KMS-11 (cell line): ENCODE data around the gene NDUFS3.

ENCODE experiments used
- H2AFZ ChIP-seq: fragments of 200-600 bp; sonication (generic); 2 replicates; pipeline ENCODE4 v1.6.1; 2016; ENCODE audit warnings: antibody characterized with exemption, mixed run types, low read depth
- H3K27ac ChIP-seq: fragments of 200-600 bp; sonication (generic); 2 replicates; pipeline ENCODE4 v1.6.1; 2016; ENCODE audit warnings: mild to moderate bottlenecking, mixed run types
- H3K27me3 ChIP-seq: fragments of 200-600 bp; sonication (generic); 2 replicates; pipeline ENCODE4 v1.6.1; 2017; ENCODE audit warnings: mild to moderate bottlenecking, low read depth, mixed run types, moderate library complexity; ENCODE audit not compliant: insufficient read depth
- H3K36me3 ChIP-seq: fragments of 200-600 bp; sonication (generic); 2 replicates; pipeline ENCODE4 v1.6.1; 2017; ENCODE audit warnings: mild to moderate bottlenecking, mixed run types; ENCODE audit not compliant: insufficient read depth
- H3K4me1 ChIP-seq: fragments of 200-600 bp; sonication (generic); 2 replicates; pipeline ENCODE4 v1.6.1; 2016; ENCODE audit warnings: mild to moderate bottlenecking, low read depth, mixed run types; ENCODE audit not compliant: poor library complexity, severe bottlenecking
- H3K4me2 ChIP-seq: fragments of 200-600 bp; sonication (generic); 2 replicates; pipeline ENCODE4 v1.7.0; 2016; ENCODE audit warnings: mild to moderate bottlenecking, mixed run types
- H3K4me3 ChIP-seq: fragments of 200-600 bp; sonication (generic); IDR thresholded peaks from 2 replicates; pipeline ENCODE4 v1.6.1; 2017; ENCODE audit warnings: low read depth, low read length, mixed read lengths; ENCODE audit not compliant: insufficient read depth
- H3K79me2 ChIP-seq: fragments of 200-600 bp; sonication (generic); 2 replicates; pipeline ENCODE4 v1.6.1; 2016; ENCODE audit warnings: low read depth, mixed run types; ENCODE audit not compliant: insufficient read depth
- H3K9ac ChIP-seq: fragments of 200-600 bp; sonication (generic); 2 replicates; pipeline ENCODE4 v1.6.1; 2016; ENCODE audit warnings: mild to moderate bottlenecking, mixed run types
- H4K20me1 ChIP-seq: fragments of 200-600 bp; sonication (generic); 2 replicates; pipeline ENCODE4 v1.6.1; 2016; ENCODE audit warnings: mild to moderate bottlenecking, mixed run types; ENCODE audit not compliant: insufficient read depth
- TF ChIP-seq, protein P1 (sequence below): fragments of 200-600 bp; sonication (generic); conservative IDR thresholded peaks from 2 replicates; pipeline ENCODE4 v1.6.1; 2017; ENCODE audit warnings: low read depth, mild to moderate bottlenecking, antibody characterized with exemption, low read length, moderate library complexity, mixed read lengths

The NDUFS3 gene

DNA sequence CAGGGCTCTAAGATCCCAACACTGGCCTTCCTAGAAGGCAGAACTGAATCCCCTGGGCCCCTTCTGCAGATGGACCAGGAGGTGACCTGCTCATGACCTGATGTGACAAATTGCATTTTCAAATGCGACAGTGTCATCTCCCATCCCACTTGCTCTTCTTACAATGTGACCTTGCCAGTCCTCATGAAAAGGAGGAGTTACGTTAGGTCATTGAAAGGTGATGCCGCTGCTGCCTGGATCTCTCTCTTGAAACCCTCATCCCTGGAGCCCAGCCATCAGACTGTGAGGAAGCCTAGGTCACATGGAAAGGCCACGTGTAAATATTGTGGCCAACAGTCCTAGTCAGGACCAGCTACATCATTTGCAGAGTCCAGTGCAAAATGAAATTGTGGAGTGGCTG lies 21.0 kb downstream of the NDUFS3 start:
- Histone ChIP-seq H3K9ac (no peak overlapping the region), H4K20me1 (no peaks in the 10 kb centered on the region), H3K27me3 (no peaks in the 10 kb centered on the region), H3K27ac (no peak overlapping the region), H3K4me2 (no peak overlapping the region), H2AFZ (no peak overlapping the region), H3K4me1 (no peaks in the 10 kb centered on the region), H3K4me3 (no peak overlapping the region), H3K36me3 (no peaks in the 10 kb centered on the region), H3K79me2 (no peaks in the 10 kb centered on the region)
- TF ChIP-seq, protein P1, sequence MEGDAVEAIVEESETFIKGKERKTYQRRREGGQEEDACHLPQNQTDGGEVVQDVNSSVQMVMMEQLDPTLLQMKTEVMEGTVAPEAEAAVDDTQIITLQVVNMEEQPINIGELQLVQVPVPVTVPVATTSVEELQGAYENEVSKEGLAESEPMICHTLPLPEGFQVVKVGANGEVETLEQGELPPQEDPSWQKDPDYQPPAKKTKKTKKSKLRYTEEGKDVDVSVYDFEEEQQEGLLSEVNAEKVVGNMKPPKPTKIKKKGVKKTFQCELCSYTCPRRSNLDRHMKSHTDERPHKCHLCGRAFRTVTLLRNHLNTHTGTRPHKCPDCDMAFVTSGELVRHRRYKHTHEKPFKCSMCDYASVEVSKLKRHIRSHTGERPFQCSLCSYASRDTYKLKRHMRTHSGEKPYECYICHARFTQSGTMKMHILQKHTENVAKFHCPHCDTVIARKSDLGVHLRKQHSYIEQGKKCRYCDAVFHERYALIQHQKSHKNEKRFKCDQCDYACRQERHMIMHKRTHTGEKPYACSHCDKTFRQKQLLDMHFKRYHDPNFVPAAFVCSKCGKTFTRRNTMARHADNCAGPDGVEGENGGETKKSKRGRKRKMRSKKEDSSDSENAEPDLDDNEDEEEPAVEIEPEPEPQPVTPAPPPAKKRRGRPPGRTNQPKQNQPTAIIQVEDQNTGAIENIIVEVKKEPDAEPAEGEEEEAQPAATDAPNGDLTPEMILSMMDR, result no peak

DNA sequence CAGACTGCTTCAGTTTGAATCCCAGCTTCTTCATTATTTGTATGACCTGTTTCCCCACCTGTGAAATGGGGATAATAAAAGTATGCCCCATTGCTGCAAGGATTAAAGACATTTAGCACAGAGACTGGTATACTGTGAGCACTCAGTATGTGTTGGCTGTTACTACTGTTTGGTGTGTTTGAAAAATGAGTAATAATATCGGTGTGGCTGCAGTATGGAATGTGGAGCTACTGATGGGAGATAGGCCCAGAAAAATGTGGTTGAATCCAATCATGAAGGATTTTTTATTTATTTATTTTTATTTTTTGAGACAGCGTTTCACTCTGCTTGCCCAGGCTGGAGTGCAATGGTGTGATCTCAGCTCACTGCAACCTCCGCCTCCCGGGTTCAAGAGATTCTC lies 24.4 kb downstream of the NDUFS3 start:
- Histone ChIP-seq H3K27ac (no peak overlapping the region), H3K79me2 (no peaks in the 10 kb centered on the region), H2AFZ (no peak overlapping the region), H3K4me3 (no peak overlapping the region), H3K9ac (no peak overlapping the region), H3K4me1 (no peaks in the 10 kb centered on the region), H3K36me3 (no peaks in the 10 kb centered on the region), H3K27me3 (no peaks in the 10 kb centered on the region), H4K20me1 (no peaks in the 10 kb centered on the region), H3K4me2 (no peak overlapping the region)
- TF ChIP-seq, protein P1, result no peak

DNA sequence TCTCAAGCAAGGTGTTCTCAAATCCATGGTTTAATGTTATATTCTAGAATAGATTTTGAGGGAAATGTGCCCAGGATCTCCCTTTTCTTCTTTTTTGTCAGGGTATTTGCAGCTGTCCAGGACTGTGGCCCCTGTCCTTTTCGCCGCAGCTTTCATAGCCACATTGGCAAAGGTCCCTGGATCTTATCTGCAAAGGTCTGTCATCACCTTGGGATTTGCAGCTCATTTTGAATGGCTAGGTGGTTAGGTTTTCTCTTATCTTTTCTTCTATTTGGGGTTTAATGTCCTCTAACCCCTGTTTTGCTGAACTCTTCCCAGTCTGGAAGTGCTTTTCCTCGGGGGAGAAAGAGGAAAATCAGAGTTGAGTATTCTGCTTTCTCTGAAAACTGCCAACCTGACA lies 27.0 kb downstream of the NDUFS3 start:
- TF ChIP-seq, protein P1, result no peak
- no peak overlapping the region for H3K4me2 ChIP-seq

DNA sequence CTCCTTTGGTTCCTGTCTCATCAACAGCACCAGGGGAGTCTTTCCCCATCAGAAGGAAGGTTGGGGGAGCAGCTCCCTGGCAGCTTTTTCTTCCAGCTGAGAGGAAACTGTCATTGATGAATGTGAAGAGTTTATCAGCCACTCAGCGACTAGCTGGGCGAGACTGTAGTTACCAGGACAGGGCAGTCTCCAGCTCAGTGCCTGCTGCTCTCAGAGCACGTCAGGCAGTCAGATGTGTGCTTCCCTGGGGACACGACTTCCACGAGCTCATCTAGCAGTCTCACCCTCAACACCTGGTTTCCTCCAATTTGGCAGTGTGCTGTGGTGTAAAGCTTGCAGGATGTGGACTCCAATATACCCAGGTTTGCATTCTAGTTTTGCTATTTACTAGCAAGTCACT lies 27.9 kb downstream of the NDUFS3 start:
- Histone ChIP-seq H4K20me1 (no peaks in the 10 kb centered on the region), H2AFZ (no peak overlapping the region), H3K4me3 (no peak overlapping the region), H3K9ac (no peak overlapping the region), H3K36me3 (no peaks in the 10 kb centered on the region), H3K27me3 (no peaks in the 10 kb centered on the region), H3K4me1 (no peaks in the 10 kb centered on the region), H3K79me2 (no peaks in the 10 kb centered on the region), H3K27ac (no peak overlapping the region), H3K4me2 (no peak overlapping the region)
- TF ChIP-seq, protein P1, result no peak

More for the DNA sequence above, 27.0 kb downstream of the NDUFS3 start:
- H3K27ac ChIP-seq, result no peak overlapping the region
- no peak overlapping the region for H3K4me3 ChIP-seq
- H2AFZ ChIP-seq, result no peak overlapping the region
- no peaks in the 10 kb centered on the region for H3K36me3 ChIP-seq
- no peaks in the 10 kb centered on the region for H3K79me2 ChIP-seq
- H3K4me1 ChIP-seq, result no peaks in the 10 kb centered on the region
- H4K20me1 ChIP-seq, result no peaks in the 10 kb centered on the region
- no peak overlapping the region for H3K9ac ChIP-seq
- no peaks in the 10 kb centered on the region for H3K27me3 ChIP-seq
